Measurements from ENCODE around the gene CT47C1. TPM values are rescaled to one million over a fixed set of nuclear protein-coding genes. Genes with fewer than 3 reads are reported as not detected.

CT47C1 gene
- total and polyA plus RNA-seq, 2 experiments from 2014 or later: not detected

- no peak for DNase-seq
- no peak overlapping the region for H3K27ac ChIP-seq
- no peak overlapping the region for H3K9ac ChIP-seq
- no peaks in the 10 kb centered on the region for H3K9me2 ChIP-seq (ENCODE audit: insufficient read depth)
- in situ Hi-C loops (cut with MboI): no loop called here
- no peak overlapping the region for H3K4me3 ChIP-seq
- H2AFZ ChIP-seq: no peak overlapping the region
- no peaks in the 10 kb centered on the region for H3K4me1 ChIP-seq (ENCODE audit: insufficient read depth)
- no peaks in the 10 kb centered on the region for H3K36me3 ChIP-seq (ENCODE audit: low read depth)
- 0 out of 2 replicates have a peak, but pooled peaks cover 3% of the 10 kb centered on the region for H3K27me3 ChIP-seq (replicated peaks; ENCODE audit: insufficient read depth)
- WGBS, 2 experiments (ENCODE audit: low coverage in 1 of 2, low lambda C conversion rate in 2 of 2, missing lambda C conversion rate in 2 of 2): 90 to 100% methylated on average over 4 to 19 of the region's 19 CpGs
- no peak for TF ChIP-seq EZH2phosphoT487 (IDR thresholded peaks at IDR 0.05; ENCODE audit: insufficient read depth, low read depth)
- TF ChIP-seq EZH2 (IDR thresholded peaks at IDR 0.05; ENCODE audit: insufficient read depth, poor library complexity, severe bottlenecking): no peak
- no peaks in the 10 kb centered on the region for H3K9me3 ChIP-seq (ENCODE audit: low read depth)
- no peak overlapping the region for H3K4me2 ChIP-seq (ENCODE audit: unreplicated experiment)
- no peaks in the 10 kb centered on the region for H3F3A ChIP-seq (ENCODE audit: insufficient read depth)
- H4K20me1 ChIP-seq (ENCODE audit: insufficient read depth): no peaks in the 10 kb centered on the region
- no peaks in the 10 kb centered on the region for H3K79me2 ChIP-seq (ENCODE audit: insufficient read depth)
Observed at GRCh38 chrX:119073911-119074310, 1.1 kb downstream of the CT47C1 start.

GRCh38 chrX:119075270-119076025 lies 2.7 kb downstream of the CT47C1 start:
- H4K20me1 ChIP-seq (ENCODE audit: insufficient read depth): no peaks in the 10 kb centered on the region
- no peak overlapping the region for H3K9ac ChIP-seq
- no peak for DNase-seq
- no peaks in the 10 kb centered on the region for H3K36me3 ChIP-seq (ENCODE audit: low read depth)
- H3F3A ChIP-seq (ENCODE audit: insufficient read depth): no peaks in the 10 kb centered on the region
- no peak overlapping the region for H3K27ac ChIP-seq
- no peak overlapping the region for H2AFZ ChIP-seq
- H3K4me1 ChIP-seq (ENCODE audit: insufficient read depth): no peaks in the 10 kb centered on the region
- H3K4me3 ChIP-seq: no peak overlapping the region
- no peak overlapping the region for H3K4me2 ChIP-seq (ENCODE audit: unreplicated experiment)
- no peaks in the 10 kb centered on the region for H3K9me3 ChIP-seq (ENCODE audit: low read depth)
- TF ChIP-seq EZH2 (IDR thresholded peaks at IDR 0.05; ENCODE audit: insufficient read depth, poor library complexity, severe bottlenecking) (no peak), EZH2phosphoT487 (IDR thresholded peaks at IDR 0.05; ENCODE audit: insufficient read depth, low read depth) (no peak)
- 64 to 65% methylated on average over 3 of the region's 3 CpGs for WGBS, 2 experiments (ENCODE audit: low coverage in 1 of 2, low lambda C conversion rate in 2 of 2, missing lambda C conversion rate in 2 of 2)
- H3K9me2 ChIP-seq (ENCODE audit: insufficient read depth): no peaks in the 10 kb centered on the region
- in situ Hi-C loops (cut with MboI): no loop called here
- H3K79me2 ChIP-seq (ENCODE audit: insufficient read depth): no peaks in the 10 kb centered on the region
- H3K27me3 ChIP-seq (replicated peaks; ENCODE audit: insufficient read depth): 0 out of 2 replicates have a peak, but pooled peaks cover 3% of the 10 kb centered on the region

- no peak for DNase-seq
- WGBS, 2 experiments (ENCODE audit: low coverage in 1 of 2, low lambda C conversion rate in 2 of 2, missing lambda C conversion rate in 2 of 2): 5 to 18% methylated on average over 1 of the region's 1 CpG
- no peak overlapping the region for H3K9ac ChIP-seq
- H3K9me2 ChIP-seq (ENCODE audit: insufficient read depth): no peaks in the 10 kb centered on the region
- no peaks in the 10 kb centered on the region for H3K79me2 ChIP-seq (ENCODE audit: insufficient read depth)
- H3K27me3 ChIP-seq (replicated peaks; ENCODE audit: insufficient read depth): no peaks in the 10 kb centered on the region
- H2AFZ ChIP-seq: no peak overlapping the region
- H4K20me1 ChIP-seq (ENCODE audit: insufficient read depth): no peaks in the 10 kb centered on the region
- H3K9me3 ChIP-seq (ENCODE audit: low read depth): no peaks in the 10 kb centered on the region
- no peak overlapping the region for H3K4me3 ChIP-seq
- no peak for TF ChIP-seq EZH2phosphoT487 (IDR thresholded peaks at IDR 0.05; ENCODE audit: insufficient read depth, low read depth)
- TF ChIP-seq EZH2 (IDR thresholded peaks at IDR 0.05; ENCODE audit: insufficient read depth, poor library complexity, severe bottlenecking): no peak
- no peaks in the 10 kb centered on the region for H3K4me1 ChIP-seq (ENCODE audit: insufficient read depth)
- no peak overlapping the region for H3K4me2 ChIP-seq (ENCODE audit: unreplicated experiment)
- H3K27ac ChIP-seq: no peak overlapping the region
- H3F3A ChIP-seq (ENCODE audit: insufficient read depth): no peaks in the 10 kb centered on the region
- no peaks in the 10 kb centered on the region for H3K36me3 ChIP-seq (ENCODE audit: low read depth)
- in situ Hi-C loops (cut with MboI): no loop called here
Observed at GRCh38 chrX:119082278-119082677, 9.5 kb downstream of the CT47C1 start.

GRCh38 chrX:119084766-119085165 lies 12.0 kb downstream of the CT47C1 start:
- in situ Hi-C loops (cut with MboI): no loop called here
- H4K20me1 ChIP-seq (ENCODE audit: insufficient read depth): no peaks in the 10 kb centered on the region
- H3K9me2 ChIP-seq (ENCODE audit: insufficient read depth): no peaks in the 10 kb centered on the region
- H3K27ac ChIP-seq: no peak overlapping the region
- H3K9ac ChIP-seq: no peak overlapping the region
- no peaks in the 10 kb centered on the region for H3K79me2 ChIP-seq (ENCODE audit: insufficient read depth)
- TF ChIP-seq EZH2phosphoT487 (IDR thresholded peaks at IDR 0.05; ENCODE audit: insufficient read depth, low read depth) (no peak), EZH2 (IDR thresholded peaks at IDR 0.05; ENCODE audit: insufficient read depth, poor library complexity, severe bottlenecking) (no peak)
- no peak overlapping the region for H3K4me3 ChIP-seq
- H3K9me3 ChIP-seq (ENCODE audit: low read depth): no peaks in the 10 kb centered on the region
- H3K36me3 ChIP-seq (ENCODE audit: low read depth): no peaks in the 10 kb centered on the region
- DNase-seq: no peak
- no peaks in the 10 kb centered on the region for H3F3A ChIP-seq (ENCODE audit: insufficient read depth)
- WGBS, 2 experiments (ENCODE audit: low coverage in 1 of 2, low lambda C conversion rate in 2 of 2, missing lambda C conversion rate in 2 of 2): 67 to 80% methylated on average over 3 of the region's 3 CpGs
- no peak overlapping the region for H3K4me2 ChIP-seq (ENCODE audit: unreplicated experiment)
- H3K4me1 ChIP-seq (ENCODE audit: insufficient read depth): no peaks in the 10 kb centered on the region
- H3K27me3 ChIP-seq (replicated peaks; ENCODE audit: insufficient read depth): peaks cover 5% of the 10 kb centered on the region; the same call in 1 of the 2 replicates
- H2AFZ ChIP-seq: no peak overlapping the region
